GM12892 (cell line): ENCODE results near the gene COPS8.

Experiments
- POLR2A ChIP-seq: IDR thresholded peaks from 2 replicates; pipeline ENCODE4 v1.6.1; 2011; ENCODE audit warnings: low read depth, low read length, control low read depth
- TAF1 ChIP-seq: IDR thresholded peaks from 2 replicates; pipeline ENCODE4 v1.6.1; 2011; ENCODE audit warnings: low read depth, mild to moderate bottlenecking, control low read depth, low read length, borderline replicate concordance

DNA sequence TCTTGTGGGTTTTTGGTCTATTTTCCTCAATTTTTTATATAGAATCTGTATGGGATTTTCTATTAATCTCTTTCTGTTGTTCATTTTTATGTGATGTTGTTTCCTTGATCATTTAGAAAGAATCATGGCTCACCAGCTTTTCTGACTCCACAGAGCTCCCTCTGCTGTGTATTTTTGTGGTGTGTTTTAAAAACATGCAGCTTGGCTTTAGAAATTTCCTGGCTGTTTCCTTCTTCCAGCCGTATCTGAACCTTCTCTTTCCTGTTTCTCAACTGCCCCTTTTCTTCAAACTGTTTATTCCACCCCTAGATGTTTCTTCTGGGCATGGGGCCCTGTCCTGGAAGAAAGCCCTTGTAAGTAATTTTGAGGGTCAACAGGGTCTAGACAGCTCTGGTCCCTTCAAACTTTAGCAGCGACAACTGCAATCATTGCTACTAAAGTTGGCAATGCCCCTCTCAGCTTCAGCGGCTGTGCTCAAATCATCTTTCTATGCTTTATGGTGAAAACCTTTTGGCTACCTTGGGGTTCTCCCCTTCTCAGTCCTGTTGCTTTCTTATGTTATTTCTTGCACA, 17.6 kb upstream of the COPS8 start:
- TF ChIP-seq POLR2A: no peak
- no peak for TF ChIP-seq TAF1
